H9 (cell line): ENCODE results near the gene RRAGC. TPM values are rescaled to one million over a fixed set of nuclear protein-coding genes. Genes with fewer than 3 reads are reported as not detected.

Experiments
- DNase-seq: peaks from one replicate; pipeline ENCODE4 v3.0.0-alpha.2; 2017
- H2AFZ ChIP-seq: one replicate; pipeline ENCODE4 v1.6.1; 2013; ENCODE audit warnings: mild to moderate bottlenecking, low read length, control low read depth, moderate library complexity
- H2AK5ac ChIP-seq: 2 replicates; pipeline ENCODE4 v1.6.1; 2013; ENCODE audit warnings: low read length, control low read depth, mixed read lengths; ENCODE audit not compliant: insufficient read length
- H2BK120ac ChIP-seq: one replicate; pipeline ENCODE4 v1.6.1; 2013; ENCODE audit warnings: low read depth, mild to moderate bottlenecking, low read length, control low read depth, inconsistent platforms; ENCODE audit not compliant: poor library complexity, severe bottlenecking
- H2BK12ac ChIP-seq: 2 replicates; pipeline ENCODE4 v1.6.1; 2013; ENCODE audit warnings: low read length, control low read depth, mixed read lengths, low read depth; ENCODE audit not compliant: insufficient read length
- H2BK15ac ChIP-seq: 2 replicates; pipeline ENCODE4 v1.6.1; 2013; ENCODE audit warnings: low read depth, low read length, control low read depth
- H2BK20ac ChIP-seq: one replicate; pipeline ENCODE4 v1.6.1; 2013; ENCODE audit warnings: low read depth, mild to moderate bottlenecking, low read length, control low read depth, inconsistent platforms; ENCODE audit not compliant: poor library complexity, severe bottlenecking
- H2BK5ac ChIP-seq: 2 replicates; pipeline ENCODE4 v1.6.1; 2013; ENCODE audit warnings: low read length, control low read depth, mixed read lengths; ENCODE audit not compliant: insufficient read length
- H3K14ac ChIP-seq: 2 replicates; pipeline ENCODE4 v1.6.1; 2013; ENCODE audit warnings: low read length, control low read depth; ENCODE audit not compliant: insufficient read depth
- H3K18ac ChIP-seq: 2 replicates; pipeline ENCODE4 v1.6.1; 2013; ENCODE audit warnings: low read depth, mild to moderate bottlenecking, mixed read lengths, low read length, control low read depth; ENCODE audit not compliant: insufficient read length
- H3K23ac ChIP-seq: 2 replicates; pipeline ENCODE4 v1.6.1; 2013; ENCODE audit warnings: low read length, control low read depth, mixed read lengths, low read depth; ENCODE audit not compliant: insufficient read length
- H3K23me2 ChIP-seq: 2 replicates; pipeline ENCODE4 v1.6.1; 2013; ENCODE audit warnings: low read depth, mild to moderate bottlenecking, mixed read lengths, low read length, control low read depth; ENCODE audit not compliant: insufficient read length, poor library complexity, severe bottlenecking
- H3K27ac ChIP-seq: 2 replicates; pipeline ENCODE4 v1.5.1; 2013; ENCODE audit warnings: low read length, control low read depth, mixed read lengths, low read depth; ENCODE audit not compliant: insufficient read length
- H3K27me3 ChIP-seq: 2 replicates; pipeline ENCODE4 v1.6.1; 2013; ENCODE audit warnings: low read length, control low read depth, inconsistent platforms; ENCODE audit not compliant: insufficient read depth
- H3K4ac ChIP-seq: 2 replicates; pipeline ENCODE4 v1.6.1; 2013; ENCODE audit warnings: low read depth, mild to moderate bottlenecking, control low read depth, inconsistent platforms, low read length, moderate library complexity
- H3K4me1 ChIP-seq: 2 replicates; pipeline ENCODE4 v1.6.1; 2013; ENCODE audit warnings: low read length, control low read depth, inconsistent platforms; ENCODE audit not compliant: insufficient read depth
- H3K4me2 ChIP-seq: 2 replicates; pipeline ENCODE4 v1.6.1; 2013; ENCODE audit warnings: low read length, control low read depth, mixed read lengths; ENCODE audit not compliant: insufficient read length, insufficient read depth
- H3K56ac ChIP-seq: 2 replicates; pipeline ENCODE4 v1.6.1; 2013; ENCODE audit warnings: low read depth, mild to moderate bottlenecking, mixed read lengths, low read length, control low read depth; ENCODE audit not compliant: insufficient read length
- H3K79me1 ChIP-seq: 2 replicates; pipeline ENCODE4 v1.6.1; 2013; ENCODE audit warnings: low read depth, mild to moderate bottlenecking, moderate library complexity, low read length, control low read depth, inconsistent platforms; ENCODE audit not compliant: insufficient read depth, poor library complexity, severe bottlenecking
- H3K79me2 ChIP-seq: 2 replicates; pipeline ENCODE4 v1.6.1; 2013; ENCODE audit warnings: low read length, control low read depth, inconsistent platforms; ENCODE audit not compliant: insufficient read depth
- H3K9ac ChIP-seq: 2 replicates; pipeline ENCODE4 v1.6.1; 2013; ENCODE audit warnings: low read length, control low read depth, mixed read lengths; ENCODE audit not compliant: insufficient read length; ENCODE audit errors: extremely low read depth
- H3K9me3 ChIP-seq: one replicate; pipeline ENCODE4 v1.6.1; 2013; ENCODE audit warnings: low read depth, low read length, inconsistent platforms; ENCODE audit not compliant: control insufficient read depth
- H3T11ph ChIP-seq: one replicate; pipeline ENCODE4 v1.6.1; 2013; ENCODE audit warnings: mild to moderate bottlenecking, low read length, control low read depth, inconsistent platforms
- H4K20me1 ChIP-seq: one replicate; pipeline ENCODE4 v1.6.1; 2013; ENCODE audit not compliant: control insufficient read depth, insufficient read length, insufficient read depth
- H4K5ac ChIP-seq: 2 replicates; pipeline ENCODE4 v1.6.1; 2013; ENCODE audit warnings: low read depth, mild to moderate bottlenecking, mixed read lengths, low read length, control low read depth; ENCODE audit not compliant: insufficient read length
- H4K8ac ChIP-seq: replicated peaks from 2 replicates; pipeline ENCODE4 v1.6.1; 2013; ENCODE audit warnings: low read length, control low read depth, mixed read lengths, low read depth; ENCODE audit not compliant: insufficient read length
- H4K91ac ChIP-seq: 2 replicates; pipeline ENCODE4 v1.6.1; 2013; ENCODE audit warnings: low read depth, mild to moderate bottlenecking, moderate library complexity, mixed read lengths, low read length, control low read depth; ENCODE audit not compliant: insufficient read length
- H3K27ac Mint-ChIP-seq, 3 experiments: 2 replicates in 2 of 3; 3 replicates in 1 of 3; pipeline ENCODE4 v1.8.0; 2020 to 2021; ENCODE audit warnings: mixed read lengths in 3 of 3, mild to moderate bottlenecking in 1 of 3, moderate library complexity in 1 of 3
- H3K27me3 Mint-ChIP-seq: 2 replicates; pipeline ENCODE4 v1.8.0; 2021; ENCODE audit warnings: low read depth, mild to moderate bottlenecking, moderate library complexity, mixed read lengths
- H3K36me3 Mint-ChIP-seq, 3 experiments: 2 replicates in 2 of 3; 3 replicates in 1 of 3; pipeline ENCODE4 v1.8.0; 2020 to 2021; ENCODE audit warnings: low read depth in 3 of 3, mixed read lengths in 3 of 3; ENCODE audit not compliant: insufficient read depth in 1 of 3
- H3K4me1 Mint-ChIP-seq, 2 experiments: 2 replicates each; pipeline ENCODE4 v1.8.0; 2020; ENCODE audit warnings: mixed read lengths in 2 of 2
- H3K4me3 Mint-ChIP-seq, 2 experiments: 2 replicates in 1 of 2; 3 replicates in 1 of 2; pipeline ENCODE4 v1.8.0; 2020 to 2021; ENCODE audit warnings: mild to moderate bottlenecking in 2 of 2, mixed read lengths in 2 of 2, moderate library complexity in 1 of 2
- H3K9me3 Mint-ChIP-seq, 2 experiments: 2 replicates in 1 of 2; 3 replicates in 1 of 2; pipeline ENCODE4 v1.8.0; 2020; ENCODE audit warnings: mild to moderate bottlenecking in 2 of 2, mixed read lengths in 2 of 2, moderate library complexity in 1 of 2
- CTCF ChIP-seq: fragments of 200-600 bp; sonication (generic); conservative IDR thresholded peaks from 3 replicates; pipeline ENCODE4 v1.8.0; 2021; ENCODE audit warnings: antibody characterized with exemption, mild to moderate bottlenecking
- total RNA-seq: library from RNA; stranded (reverse); gene quantifications from 2 replicates; pipeline ENCODE4 v1.2.1, GENCODE V29; 2021

RRAGC gene
- total RNA-seq, 1 experiment from 2014 or later, result 17.9 TPM

GRCh38 chr1:38826886-38827285, 32.7 kb downstream of the RRAGC start:
- Histone ChIP-seq H2BK5ac (no peak overlapping the region), H4K91ac (no peak overlapping the region), H3K56ac (no peak overlapping the region), H3K9ac (no peak overlapping the region), H3K23ac (no peak overlapping the region), H2AFZ (no peak overlapping the region), H2BK120ac (no peak overlapping the region), H2BK15ac (no peak overlapping the region), H4K20me1 (no peaks in the 10 kb centered on the region), H2BK12ac (no peak overlapping the region), H2AK5ac (no peak overlapping the region), H4K5ac (no peak overlapping the region), H3K4me1 (no peaks in the 10 kb centered on the region), H3K23me2 (no peaks in the 10 kb centered on the region), H3K18ac (no peak overlapping the region), H2BK20ac (no peak overlapping the region), H3K27me3 (no peaks in the 10 kb centered on the region), H3K14ac (no peak overlapping the region), H3K79me2 (no peaks in the 10 kb centered on the region), H3T11ph (no peak overlapping the region), H3K9me3 (no peaks in the 10 kb centered on the region), H3K27ac (no peak overlapping the region), H3K4ac (no peak overlapping the region), H4K8ac (no peak overlapping the region), H3K4me2 (no peak overlapping the region), H3K79me1 (no peaks in the 10 kb centered on the region)
- Mint-ChIP-seq H3K4me1 (no peaks in the 10 kb centered on the region), H3K4me3 (no peak overlapping the region), H3K27ac (no peak overlapping the region), H3K36me3 (no peaks in the 10 kb centered on the region), H3K27me3 (peaks cover 21% of the 10 kb centered on the region), H3K9me3 (no peaks in the 10 kb centered on the region)
- TF ChIP-seq CTCF, result no peak
- no peak for DNase-seq
